HG03066 (cell line): ENCODE results near the gene MFRP.

ENCODE experiments used
- ATAC-seq: cut with Tn5 transposase; IDR thresholded peaks from one replicate; pipeline ENCODE4 v1.9.1; 2021; ENCODE audit warnings: low read depth; ENCODE audit not compliant: unreplicated experiment

The MFRP gene

DNA sequence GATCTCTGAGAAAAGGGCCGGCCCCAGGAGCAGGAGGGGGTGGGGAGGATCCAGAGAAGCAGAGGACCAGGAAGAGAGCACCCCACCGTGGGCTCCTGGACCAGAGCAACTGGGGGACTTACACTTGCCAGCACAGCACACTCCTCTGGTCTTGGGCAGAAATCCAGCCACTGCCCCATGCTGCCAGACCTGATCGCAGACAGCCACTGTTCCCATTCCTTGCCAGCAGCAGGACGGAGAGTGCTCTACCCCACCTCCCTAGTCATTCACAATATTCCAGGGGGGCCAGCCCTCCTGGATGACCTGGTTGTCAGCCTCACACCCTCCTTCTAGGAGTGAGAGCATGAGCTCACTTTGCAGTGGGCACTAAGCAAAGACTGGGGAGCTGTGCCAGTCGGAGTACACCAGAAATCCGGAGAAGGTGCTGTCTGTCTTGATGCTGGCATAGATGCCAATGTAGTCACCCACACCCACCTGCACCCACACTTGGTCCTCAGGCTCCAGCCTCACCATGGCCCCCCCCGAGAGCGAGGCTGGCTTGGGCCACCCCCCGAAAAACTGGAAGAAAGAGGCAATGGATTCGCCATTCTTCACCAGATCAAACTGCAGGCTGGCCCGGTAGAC, 7.4 kb downstream of the MFRP start:
- ATAC-seq: no peak

DNA sequence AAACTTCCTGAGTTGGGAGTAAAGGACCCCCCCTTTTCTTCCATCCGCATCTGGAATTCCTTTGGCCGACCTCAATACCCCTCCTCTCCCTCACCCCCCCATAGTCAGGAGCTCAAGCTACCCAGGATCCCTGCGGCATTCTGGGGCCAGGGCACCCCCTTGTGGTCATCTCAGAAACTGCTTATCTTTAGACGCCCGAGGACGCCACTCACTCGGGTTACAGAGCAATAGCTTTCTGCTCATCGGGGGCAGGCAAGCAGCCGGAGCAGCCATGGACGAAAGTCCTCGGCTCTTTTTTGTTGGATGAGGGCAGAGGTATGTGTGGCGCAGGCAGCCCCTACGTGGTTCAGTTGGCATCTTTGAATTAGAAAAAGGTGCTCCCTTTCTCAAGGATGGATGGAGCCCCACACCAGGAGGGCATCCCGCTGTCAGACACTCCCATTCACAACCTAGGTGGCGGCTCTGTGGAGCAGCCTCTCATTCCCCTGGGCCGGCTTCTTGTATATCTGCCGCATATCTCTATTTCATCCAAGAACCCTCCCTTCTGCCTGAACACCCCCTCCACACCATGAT, 8.1 kb downstream of the MFRP start:
- ATAC-seq: no peak

DNA sequence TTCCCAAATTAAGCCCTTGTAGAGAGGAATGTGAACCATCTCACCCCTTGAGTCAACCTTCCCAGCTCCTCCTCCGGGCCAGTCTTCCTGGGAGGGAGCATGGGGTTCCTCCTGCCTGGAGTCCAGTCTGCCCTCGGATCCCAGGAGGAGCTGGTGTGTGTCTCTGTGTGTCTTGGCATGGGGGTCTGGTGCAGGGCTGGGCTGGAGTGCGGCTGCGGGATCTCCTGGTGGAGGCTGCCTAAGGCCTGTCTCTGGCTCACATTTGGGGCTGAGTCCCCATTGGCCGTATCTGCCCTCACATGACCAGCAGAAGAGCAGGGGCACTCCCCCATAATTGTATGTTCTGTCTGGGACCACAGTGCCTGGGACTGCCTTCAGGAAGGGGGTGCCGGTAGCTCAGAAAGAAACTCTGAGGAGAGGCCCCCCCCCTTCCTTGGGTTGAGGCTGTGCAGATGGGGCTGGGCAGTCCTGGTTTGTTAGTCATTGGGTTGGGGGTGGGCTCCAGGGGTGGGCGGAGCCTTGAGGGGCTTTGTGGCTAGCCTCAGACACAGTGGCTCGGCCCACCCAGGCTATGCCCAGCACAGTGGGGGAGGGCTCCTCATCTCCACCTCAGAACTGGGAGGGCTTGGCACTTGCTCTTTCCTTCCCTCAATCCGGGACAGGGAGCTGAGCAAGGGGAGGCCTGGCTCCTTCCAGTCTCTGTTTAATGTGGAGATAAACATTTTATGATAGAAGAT, 8.8 kb downstream of the MFRP start:
- ATAC-seq: no peak

DNA sequence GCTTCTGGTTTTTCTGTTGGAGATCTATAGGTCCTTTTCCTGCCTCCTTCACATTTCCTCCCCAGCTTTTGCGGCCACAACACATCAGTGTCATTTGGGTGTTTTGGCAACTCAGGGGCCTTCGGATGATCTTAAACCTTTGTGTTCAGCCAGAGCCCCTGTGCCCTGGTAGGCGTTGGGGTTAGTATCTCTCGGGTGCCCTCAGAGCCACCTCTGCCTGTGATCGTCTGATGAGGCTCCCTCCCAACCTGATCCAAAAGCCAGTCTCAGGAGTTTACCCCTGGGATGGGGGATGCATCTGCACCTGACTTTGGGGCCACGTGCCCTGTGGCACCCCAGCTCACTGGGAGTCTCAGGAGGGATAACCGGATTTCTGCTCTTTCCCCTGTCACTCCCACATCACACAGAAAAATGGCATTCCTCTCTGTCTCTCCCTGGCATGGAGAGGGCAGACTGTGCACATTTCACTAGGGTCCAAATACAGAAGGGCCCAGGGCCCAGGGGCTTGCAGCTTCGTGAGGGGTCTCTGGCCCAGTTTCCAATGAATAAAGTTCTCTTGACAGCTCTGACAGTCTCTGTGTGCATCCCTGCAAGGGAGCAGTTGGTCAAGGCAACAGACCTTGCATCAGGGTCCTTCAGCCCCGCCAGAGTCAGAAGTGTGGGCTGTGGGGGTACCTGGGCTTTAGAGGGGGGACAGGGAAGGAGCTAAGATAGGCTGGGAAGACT, 9.6 kb downstream of the MFRP start:
- ATAC-seq: no peak

DNA sequence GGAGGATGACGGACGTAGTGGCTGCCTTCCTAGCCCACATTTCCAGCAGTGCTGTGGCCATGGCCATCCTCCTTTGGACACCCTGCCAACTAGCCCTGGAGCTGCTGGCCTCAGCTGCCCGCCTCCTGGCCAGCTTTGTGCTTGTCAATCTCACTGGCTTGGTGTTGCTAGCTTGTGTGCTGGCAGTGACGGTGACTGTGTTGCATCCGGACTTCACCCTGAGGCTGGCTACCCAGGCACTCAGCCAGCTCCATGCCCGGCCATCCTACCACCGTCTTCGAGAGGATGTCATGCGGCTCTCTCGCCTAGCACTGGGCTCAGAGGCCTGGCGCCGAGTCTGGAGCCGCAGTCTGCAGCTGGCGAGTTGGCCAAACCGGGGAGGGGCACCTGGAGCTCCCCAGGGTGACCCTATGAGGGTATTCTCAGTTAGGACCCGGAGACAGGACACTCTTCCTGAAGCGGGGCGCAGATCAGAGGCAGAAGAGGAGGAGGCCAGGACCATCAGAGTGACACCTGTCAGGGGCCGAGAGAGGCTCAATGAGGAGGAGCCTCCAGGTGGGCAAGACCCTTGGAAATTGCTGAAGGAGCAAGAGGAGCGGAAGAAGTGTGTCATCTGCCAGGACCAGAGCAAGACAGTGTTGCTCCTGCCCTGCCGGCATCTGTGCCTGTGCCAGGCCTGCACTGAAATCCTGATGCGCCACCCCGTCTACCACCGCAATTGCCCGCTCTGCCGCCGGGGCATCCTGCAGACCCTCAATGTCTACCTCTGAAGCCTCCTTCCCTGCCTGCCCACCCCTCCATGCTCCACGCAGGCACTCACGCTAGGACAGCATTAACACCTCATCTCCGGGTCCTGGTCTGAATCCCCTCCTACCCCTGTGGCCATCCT, 10.6 kb downstream of the MFRP start:
- ATAC-seq: no peak

DNA sequence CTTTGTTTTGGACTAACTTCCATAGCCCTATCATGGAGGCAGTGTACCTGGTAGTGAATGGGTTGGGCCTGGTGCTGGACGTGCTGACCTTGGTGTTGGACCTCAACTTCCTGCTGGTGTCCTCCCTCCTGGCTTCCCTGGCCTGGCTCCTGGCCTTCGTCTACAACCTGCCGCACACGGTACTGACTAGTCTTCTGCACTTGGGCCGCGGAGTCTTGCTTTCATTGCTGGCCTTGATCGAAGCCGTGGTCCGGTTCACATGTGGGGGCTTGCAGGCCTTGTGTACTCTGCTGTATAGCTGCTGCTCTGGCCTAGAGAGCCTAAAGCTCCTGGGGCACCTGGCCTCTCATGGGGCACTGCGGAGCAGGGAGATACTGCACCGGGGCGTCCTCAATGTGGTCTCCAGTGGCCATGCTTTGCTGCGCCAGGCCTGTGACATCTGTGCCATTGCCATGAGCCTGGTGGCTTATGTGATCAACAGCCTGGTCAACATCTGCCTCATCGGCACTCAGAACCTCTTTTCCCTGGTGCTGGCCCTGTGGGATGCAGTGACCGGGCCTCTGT, 11.3 kb downstream of the MFRP start:
- no peak for ATAC-seq

DNA sequence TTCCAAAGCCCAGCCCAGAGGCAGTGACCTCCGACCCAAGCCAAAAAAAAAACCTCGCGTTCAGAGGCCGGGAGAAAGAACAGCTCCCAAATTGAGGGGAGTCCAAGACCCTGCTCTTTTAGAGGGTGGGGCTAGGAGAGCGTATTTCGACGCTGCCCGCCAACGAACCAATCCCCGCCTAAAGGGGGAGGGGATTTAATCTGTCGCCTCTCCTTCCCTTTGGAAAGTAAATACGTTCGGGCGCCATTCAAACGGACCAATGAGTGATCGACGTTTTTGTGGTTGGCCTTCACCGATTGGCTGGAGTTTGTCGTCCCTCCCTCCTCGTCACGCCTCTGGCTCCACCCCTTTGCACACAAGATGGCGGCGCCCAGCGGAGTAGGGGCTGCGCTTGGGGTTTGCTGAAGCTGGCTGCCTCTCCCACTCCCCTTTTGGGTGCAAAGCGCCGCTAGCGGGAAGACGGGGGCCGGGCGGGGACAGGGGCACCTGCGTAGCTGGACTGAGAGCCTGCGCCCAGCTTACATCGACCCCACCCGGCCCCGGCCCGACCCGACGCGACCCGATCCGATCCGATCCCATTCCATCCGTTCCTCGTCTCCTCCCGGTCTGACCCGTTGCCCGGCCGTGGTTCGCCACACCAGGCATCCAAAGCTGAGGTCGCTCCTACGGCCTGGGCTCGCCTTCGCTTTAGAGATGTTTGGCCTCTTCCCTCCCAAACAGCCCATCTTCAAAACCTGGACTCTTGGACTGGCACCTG, 12.2 kb downstream of the MFRP start, which contains the start of gene RNF26:
Gene RNF26, plus strand, starts transcription at position 354 of the 757 bp plus-strand sequence. CDS start 596 bp downstream, outside the sequence.
- peak; percentile 96 for ATAC-seq

DNA sequence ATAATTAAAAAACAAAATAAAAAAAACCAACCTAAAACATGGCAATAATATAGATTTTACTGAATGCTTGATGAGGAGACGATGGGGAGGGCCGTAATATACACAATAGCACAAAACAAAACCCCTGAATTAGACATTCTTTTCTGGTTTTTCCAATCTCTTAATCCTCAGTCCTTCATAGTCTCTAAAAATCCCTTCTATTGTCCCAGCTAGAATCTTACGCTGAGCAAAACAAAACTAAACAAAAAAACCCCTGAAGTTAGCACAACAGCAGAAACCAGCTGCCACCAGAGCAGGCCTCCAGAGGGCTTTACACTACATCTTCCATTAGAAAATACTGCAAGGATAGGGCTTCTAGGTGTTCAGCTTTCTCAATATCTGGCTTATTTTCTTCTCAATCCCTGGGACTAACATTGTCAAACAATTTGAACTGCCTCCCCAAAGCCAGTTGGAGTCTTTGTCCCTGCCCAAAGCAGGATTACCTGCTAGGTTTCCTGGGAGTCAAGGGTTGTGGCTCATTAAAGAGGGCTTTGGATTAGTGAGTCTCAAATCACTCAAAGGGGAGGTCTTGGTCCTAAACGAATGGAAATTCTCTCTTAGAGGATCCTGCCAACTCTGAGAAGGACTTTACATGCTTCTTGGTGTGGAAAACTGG, 14.3 kb downstream of the MFRP start:
- no peak for ATAC-seq

DNA sequence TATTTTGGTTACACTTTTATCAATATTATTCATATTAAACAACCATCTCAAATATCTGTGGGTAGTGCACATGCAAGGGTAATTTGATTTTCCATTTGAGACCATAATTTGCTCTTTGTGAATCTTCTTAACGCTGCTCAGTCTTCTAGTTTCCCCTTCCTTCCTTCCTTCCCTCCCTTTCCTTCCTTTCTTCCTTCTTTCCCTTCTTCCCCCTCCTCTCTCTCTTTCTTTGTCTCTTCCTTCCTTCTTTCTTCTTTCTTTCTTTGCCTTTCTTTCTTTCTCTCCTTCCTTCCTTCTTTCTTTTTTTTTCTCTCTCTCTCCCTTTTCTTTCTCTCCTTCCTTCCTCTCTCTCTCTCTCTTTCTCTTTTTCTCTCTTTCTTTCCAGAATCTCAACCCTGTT, 16.3 kb downstream of the MFRP start:
- ATAC-seq: no peak

DNA sequence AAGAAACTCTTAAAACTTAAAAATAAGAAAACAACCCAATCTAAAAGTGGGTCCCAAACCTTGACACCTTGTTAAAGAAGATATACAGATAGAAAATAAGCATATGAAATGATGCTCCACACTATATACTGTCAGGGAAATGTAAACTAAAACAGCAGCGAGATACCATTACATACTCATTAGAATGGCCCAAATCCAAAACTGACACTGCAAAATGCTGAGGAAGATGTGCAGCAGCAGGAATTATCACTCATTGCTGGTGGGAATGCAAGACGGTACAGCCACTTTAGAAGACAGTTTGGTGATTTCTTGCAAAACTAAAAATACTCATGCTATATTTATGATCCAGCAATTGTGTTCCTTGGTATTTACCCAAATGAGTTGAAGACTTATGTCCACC, 17.2 kb downstream of the MFRP start:
- ATAC-seq: no peak

DNA sequence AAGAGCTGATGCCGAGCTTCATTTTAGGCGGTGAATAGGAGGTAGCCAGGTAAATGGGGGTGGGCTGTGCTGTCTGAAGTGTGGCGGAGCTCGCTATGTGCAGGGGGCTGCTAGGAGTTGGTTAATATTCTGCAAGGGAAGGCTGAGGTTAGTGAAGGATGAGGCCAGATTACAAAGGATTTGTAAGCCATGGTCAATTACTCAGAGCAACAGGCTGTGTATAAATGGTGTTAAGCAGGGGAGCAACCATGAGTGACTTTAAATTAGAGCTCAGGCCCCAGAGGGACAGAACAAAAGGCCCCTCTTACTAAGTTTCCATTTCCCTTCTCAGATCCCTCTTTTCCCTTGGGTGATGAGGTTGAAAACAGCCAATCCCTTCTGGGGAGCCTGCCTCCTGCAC, 22.3 kb downstream of the MFRP start:
- ATAC-seq: no peak

DNA sequence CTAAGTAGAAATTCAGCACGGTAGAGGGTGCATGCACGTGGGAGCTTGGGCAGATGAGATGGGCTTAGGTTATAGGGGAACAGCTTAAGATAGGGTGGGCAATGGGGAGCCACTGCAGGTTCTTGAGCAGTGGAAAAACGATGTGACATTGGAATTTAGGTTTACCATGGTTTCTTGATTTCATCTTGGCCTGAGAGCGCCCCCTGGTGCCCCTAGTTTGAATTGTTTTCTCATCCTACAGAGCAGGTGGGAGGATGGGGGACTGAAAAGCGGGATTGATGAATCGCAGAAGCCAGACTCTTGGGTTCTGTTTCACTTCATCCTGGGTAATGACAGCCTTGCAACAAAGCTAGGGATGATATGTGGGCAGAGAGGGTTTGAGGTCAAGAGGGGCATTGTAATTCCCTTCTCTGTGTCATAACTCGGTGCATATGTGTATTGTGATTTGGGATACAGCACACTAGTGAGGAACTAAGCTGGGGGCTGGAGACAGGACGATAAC, 22.9 kb downstream of the MFRP start:
- no peak for ATAC-seq

DNA sequence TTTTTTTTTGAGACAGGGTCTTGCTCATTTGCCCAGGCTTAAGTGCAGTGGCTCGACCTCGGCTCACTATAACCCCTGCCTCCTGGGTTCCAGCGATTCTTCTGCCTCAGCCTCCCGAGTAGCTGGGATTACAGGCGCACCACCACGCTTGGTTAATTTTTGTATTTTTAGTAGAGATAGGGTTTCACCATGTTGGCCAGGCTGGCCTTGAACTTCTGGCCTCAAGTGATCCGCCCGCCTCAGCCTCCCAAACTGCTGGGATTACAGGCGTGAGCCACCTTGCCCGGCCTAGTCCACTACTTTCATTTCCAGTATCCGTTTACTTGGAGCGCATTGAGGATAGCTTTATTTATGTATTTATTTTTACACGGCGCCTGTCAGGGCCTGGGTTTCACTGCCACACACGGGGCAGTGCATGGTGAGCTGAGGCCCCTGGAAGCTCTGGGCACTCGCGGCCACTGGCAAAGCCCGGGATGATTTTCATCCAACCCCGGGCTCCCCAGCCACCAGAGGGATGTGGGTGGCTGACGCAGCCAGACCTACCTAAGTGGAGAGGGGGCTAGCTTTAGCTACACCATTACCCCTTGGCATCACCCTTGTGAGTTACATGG, 23.5 kb downstream of the MFRP start:
- ATAC-seq: no peak

DNA sequence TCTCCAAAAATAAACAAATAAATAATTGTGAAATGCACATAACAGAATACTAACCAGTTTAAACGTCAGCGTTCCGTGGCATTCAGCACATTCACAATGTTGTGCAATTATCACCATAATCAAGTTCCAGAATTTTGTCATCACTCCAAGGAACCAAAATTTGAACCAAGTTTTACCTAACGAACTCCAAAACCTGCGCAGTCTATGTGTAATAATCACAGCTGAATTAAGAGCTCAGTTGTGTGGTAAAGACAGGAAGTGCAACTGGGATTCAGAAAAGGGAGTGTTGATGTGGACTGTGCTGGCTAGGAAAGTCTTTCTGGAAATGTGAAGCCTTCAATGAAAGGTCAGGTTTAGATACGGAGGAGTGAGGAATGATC, 24.2 kb downstream of the MFRP start:
- ATAC-seq: no peak

DNA sequence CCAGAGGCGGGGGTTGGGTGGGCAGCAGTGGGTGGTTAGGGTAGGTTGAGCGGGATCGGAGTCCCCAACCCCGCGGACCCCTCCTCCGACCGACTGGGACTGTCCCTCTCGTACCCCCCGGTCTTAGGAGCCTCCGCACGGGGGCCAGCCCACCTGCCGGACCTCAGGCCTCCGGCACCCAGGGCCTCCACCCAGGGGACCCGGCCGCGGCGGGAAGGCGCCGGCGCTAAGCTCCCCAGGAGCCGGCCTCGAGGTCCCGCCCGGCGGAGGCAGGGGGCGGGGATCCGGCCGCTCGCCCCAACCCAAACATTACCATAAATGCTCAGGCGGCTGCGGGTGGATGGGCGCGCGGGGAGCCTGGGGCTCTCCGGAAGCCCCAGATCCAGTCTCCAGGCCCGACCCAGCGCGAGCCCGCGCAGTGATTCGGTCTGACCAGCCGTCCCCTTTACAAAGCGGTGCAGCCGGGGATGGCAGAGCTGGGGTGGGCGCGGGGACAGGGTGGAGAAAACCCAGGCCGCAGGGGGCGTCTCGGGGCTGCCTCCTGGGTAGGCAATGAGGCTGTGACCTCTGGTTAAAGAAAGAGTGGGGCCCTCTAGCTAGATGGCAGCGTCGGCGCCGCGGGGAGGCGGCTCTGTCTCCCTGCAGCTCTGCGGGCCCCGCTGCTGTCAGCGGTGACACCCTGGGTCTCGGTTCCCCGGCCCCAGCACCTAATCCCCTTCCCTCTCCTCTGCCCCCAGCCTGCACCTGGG, 25.6 kb downstream of the MFRP start:
- peak; percentile 53 for ATAC-seq

DNA sequence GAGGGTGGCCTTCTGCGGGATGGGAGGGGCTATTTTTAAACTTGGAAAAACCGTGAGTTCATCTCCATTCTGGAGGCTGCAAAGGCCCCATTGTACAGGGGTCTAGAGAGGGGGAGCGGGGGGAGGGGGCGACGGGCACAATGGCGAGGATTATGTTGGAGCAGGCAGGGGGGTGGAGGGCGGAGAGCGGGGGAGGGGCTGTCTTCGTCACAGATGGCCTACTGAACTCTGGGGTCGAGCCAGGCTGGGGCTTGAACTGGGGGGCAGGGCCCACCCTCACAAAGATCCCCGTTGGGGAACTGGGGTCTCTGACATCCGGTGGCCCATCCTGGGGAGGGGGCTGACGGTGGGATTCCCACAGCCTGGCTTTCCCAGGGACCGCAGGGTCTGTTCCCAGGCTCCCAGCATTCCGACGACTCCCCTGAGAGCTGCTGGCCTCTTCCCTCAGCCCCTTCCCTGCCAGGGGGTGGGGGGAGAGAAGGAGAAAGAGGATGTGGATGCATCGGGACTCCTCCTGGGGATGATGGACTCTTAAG, 26.2 kb downstream of the MFRP start:
- no peak for ATAC-seq

DNA sequence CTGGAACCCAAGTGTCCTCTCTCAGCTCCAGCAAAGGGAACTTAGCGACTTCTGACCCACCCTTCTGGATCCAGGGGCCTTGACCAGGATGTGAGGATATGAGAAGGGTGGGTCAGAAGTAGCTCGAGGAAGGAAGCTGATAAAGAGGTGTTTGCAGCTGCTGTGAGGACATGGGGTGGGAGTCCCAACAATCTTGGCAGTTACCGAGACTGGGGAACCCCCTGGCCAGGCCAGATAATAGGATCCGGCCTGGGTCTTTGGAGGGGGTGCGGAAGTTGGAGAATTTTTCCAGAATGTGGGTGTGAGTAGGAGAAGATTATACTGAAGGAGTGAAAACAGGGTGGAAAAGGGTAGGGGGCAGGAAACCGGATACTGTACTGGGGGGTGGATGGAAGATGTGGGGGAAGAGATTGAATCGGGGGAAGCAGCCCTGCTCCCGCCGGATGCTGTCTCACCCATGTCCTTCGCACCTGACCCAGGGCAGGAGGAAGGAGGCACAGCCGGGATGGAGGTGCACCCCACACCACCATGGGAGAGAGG, 26.7 kb downstream of the MFRP start:
- ATAC-seq: no peak
